HepG2 (cell line): ENCODE results near the gene NDUFA8.

Experiments used
- BCL6 ChIP-seq: IDR thresholded peaks from 2 replicates; pipeline ENCODE4 v1.6.1; 2016; ENCODE audit warnings: missing genetic modification reagents, missing compliant biosample characterization
- EP300 ChIP-seq, 3 experiments: sonication (generic) in 1 of 3; formaldehyde crosslinking in 1 of 3; IDR thresholded peaks; 2 replicates each; pipeline versions ENCODE4 v1.5.1 to v1.6.1; 2011 to 2020; ENCODE audit warnings: low read depth in 2 of 3, low read length in 2 of 3, borderline replicate concordance in 1 of 3, improper control_type of control experiment in 1 of 3, mild to moderate bottlenecking in 1 of 3, missing genetic modification reagents in 1 of 3, moderate library complexity in 1 of 3
- IKZF4 ChIP-seq: sonication (generic); formaldehyde crosslinking; IDR thresholded peaks from 2 replicates; pipeline ENCODE4 v1.5.1; 2020; ENCODE audit warnings: borderline replicate concordance, mild to moderate bottlenecking, low read depth, missing genetic modification reagents; ENCODE audit errors: not compliant biosample characterization
- POLR2A ChIP-seq, 2 experiments: IDR thresholded peaks; 2 replicates each; pipeline ENCODE4 v1.6.1; 2011; ENCODE audit warnings: low read depth in 2 of 2, low read length in 2 of 2, mild to moderate bottlenecking in 1 of 2, moderate library complexity in 1 of 2; ENCODE audit not compliant: insufficient read depth in 1 of 2
- ZNF138 ChIP-seq: sonication (generic); formaldehyde crosslinking; IDR thresholded peaks from 2 replicates; pipeline ENCODE4 v1.5.0; 2020; ENCODE audit warnings: mild to moderate bottlenecking, low read depth, missing genetic modification reagents
- ZNF274 ChIP-seq: sonication (generic); formaldehyde crosslinking; IDR thresholded peaks from 2 replicates; pipeline ENCODE4 v1.5.1; 2020; ENCODE audit warnings: mild to moderate bottlenecking, missing genetic modification reagents
- TF ChIP-seq, protein P1 (sequence below): sonication (generic); formaldehyde crosslinking; IDR thresholded peaks from 2 replicates; pipeline ENCODE4 v1.5.0; 2020; ENCODE audit warnings: mild to moderate bottlenecking, missing genetic modification reagents, moderate library complexity
- TF ChIP-seq, protein P2 (sequence below): sonication (generic); formaldehyde crosslinking; IDR thresholded peaks from 2 replicates; pipeline ENCODE4 v1.4.0; 2020; ENCODE audit warnings: missing genetic modification reagents

DNA sequence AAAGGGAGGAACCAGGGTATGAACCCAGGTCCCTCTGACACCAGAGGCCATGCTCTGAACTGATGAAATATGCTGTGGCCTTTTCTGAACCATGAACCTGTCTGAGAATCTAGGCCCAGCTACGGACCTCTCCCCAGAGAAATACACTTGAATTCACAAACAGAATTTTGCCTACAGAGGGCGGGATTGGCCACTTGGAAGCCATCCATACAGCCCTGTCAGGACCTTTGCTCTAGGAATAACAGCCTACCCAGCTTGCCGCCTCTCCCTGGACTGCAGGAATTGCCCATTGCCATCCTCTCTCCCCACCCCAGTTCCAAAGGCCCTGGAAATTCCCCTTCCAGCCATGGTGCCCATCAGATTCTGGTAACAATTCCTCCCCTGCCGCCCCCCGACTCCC lies 26.7 kb upstream of the NDUFA8 start:
- no peak for TF ChIP-seq POLR2A (IDR thresholded peaks at IDR 0.05; ENCODE audit: insufficient read depth in 1 of 2, low read depth in 2 of 2, low read length in 2 of 2)
- TF ChIP-seq ZNF138 (CRISPR knock-in tag), result no peak
- TF ChIP-seq ZNF274 (CRISPR knock-in tag), result no peak
- no peak for TF ChIP-seq EP300 (IDR thresholded peaks at IDR 0.05; ENCODE audit: low read depth in 2 of 2, low read length in 2 of 2)
- no peak for TF ChIP-seq EP300 (CRISPR knock-in tag; IDR thresholded peaks at IDR 0.05; ENCODE audit: borderline replicate concordance)
- peak; percentile 27; the same call in 1 of the 2 replicates for TF ChIP-seq BCL6 (CRISPR knock-in tag)
- TF ChIP-seq, protein P1, sequence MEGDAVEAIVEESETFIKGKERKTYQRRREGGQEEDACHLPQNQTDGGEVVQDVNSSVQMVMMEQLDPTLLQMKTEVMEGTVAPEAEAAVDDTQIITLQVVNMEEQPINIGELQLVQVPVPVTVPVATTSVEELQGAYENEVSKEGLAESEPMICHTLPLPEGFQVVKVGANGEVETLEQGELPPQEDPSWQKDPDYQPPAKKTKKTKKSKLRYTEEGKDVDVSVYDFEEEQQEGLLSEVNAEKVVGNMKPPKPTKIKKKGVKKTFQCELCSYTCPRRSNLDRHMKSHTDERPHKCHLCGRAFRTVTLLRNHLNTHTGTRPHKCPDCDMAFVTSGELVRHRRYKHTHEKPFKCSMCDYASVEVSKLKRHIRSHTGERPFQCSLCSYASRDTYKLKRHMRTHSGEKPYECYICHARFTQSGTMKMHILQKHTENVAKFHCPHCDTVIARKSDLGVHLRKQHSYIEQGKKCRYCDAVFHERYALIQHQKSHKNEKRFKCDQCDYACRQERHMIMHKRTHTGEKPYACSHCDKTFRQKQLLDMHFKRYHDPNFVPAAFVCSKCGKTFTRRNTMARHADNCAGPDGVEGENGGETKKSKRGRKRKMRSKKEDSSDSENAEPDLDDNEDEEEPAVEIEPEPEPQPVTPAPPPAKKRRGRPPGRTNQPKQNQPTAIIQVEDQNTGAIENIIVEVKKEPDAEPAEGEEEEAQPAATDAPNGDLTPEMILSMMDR (CRISPR knock-in tag), result peak; percentile 78
- TF ChIP-seq, protein P2, sequence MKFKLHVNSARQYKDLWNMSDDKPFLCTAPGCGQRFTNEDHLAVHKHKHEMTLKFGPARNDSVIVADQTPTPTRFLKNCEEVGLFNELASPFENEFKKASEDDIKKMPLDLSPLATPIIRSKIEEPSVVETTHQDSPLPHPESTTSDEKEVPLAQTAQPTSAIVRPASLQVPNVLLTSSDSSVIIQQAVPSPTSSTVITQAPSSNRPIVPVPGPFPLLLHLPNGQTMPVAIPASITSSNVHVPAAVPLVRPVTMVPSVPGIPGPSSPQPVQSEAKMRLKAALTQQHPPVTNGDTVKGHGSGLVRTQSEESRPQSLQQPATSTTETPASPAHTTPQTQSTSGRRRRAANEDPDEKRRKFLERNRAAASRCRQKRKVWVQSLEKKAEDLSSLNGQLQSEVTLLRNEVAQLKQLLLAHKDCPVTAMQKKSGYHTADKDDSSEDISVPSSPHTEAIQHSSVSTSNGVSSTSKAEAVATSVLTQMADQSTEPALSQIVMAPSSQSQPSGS (CRISPR knock-in tag), result no peak
- TF ChIP-seq IKZF4 (CRISPR knock-in tag), result no peak
